ENCODE measurements around the gene RXRG.

GRCh38 chr1:165434281-165434680 lies 10.6 kb downstream of the RXRG start:
- TF ChIP-seq GATA2 (IDR thresholded peaks at IDR 0.05; ENCODE audit: low read depth, low read length): no peak
- TF ChIP-seq GATA3 (IDR thresholded peaks at IDR 0.05; ENCODE audit: low read depth, low read length): no peak

All from SH-SY5Y (cell line).